Stimulated activated effector memory CD8-positive, alpha-beta T cell treated with anti-CD3 and anti-CD28 coated beads, Interleukin-12 subunit alpha, Interleukin-12 subunit beta, amount 100 ng/mL, for 72 hours (primary cell): ENCODE measurements around the gene PCDHGA5.
A peak's percentile ranks its signal among the peaks of the same experiment; 100 is the strongest.
"Not testable (repeated sequence)": the region's sequence is repeated elsewhere in the genome, so short reads cannot be mapped to it uniquely, and the experiment has no call there.

Experiments used
- ATAC-seq: fragments of 150-1000 bp; cut with Tn5 transposase; 2 replicates; pipeline ENCODE4 v1.10.0; 2021
- DNase-seq, 2 donors: peaks; one replicate each; pipeline ENCODE4 v3.0.0; 2021 to 2022; ENCODE audit warnings: low spot score in 2 of 2
- H3K27ac Mint-ChIP-seq: one replicate; pipeline ENCODE4 v1.8.0; 2022; ENCODE audit warnings: mild to moderate bottlenecking, mixed read lengths
- H3K36me3 Mint-ChIP-seq: one replicate; pipeline ENCODE4 v1.8.0; 2022; ENCODE audit warnings: mild to moderate bottlenecking, mixed read lengths
- H3K4me1 Mint-ChIP-seq: one replicate; pipeline ENCODE4 v1.8.0; 2022; ENCODE audit warnings: mixed read lengths
- H3K4me3 Mint-ChIP-seq: one replicate; pipeline ENCODE4 v1.8.0; 2022; ENCODE audit warnings: mild to moderate bottlenecking, mixed read lengths
- H3K9me3 Mint-ChIP-seq: one replicate; pipeline ENCODE4 v1.8.0; 2022; ENCODE audit warnings: mixed read lengths

PCDHGA5 gene

DNA sequence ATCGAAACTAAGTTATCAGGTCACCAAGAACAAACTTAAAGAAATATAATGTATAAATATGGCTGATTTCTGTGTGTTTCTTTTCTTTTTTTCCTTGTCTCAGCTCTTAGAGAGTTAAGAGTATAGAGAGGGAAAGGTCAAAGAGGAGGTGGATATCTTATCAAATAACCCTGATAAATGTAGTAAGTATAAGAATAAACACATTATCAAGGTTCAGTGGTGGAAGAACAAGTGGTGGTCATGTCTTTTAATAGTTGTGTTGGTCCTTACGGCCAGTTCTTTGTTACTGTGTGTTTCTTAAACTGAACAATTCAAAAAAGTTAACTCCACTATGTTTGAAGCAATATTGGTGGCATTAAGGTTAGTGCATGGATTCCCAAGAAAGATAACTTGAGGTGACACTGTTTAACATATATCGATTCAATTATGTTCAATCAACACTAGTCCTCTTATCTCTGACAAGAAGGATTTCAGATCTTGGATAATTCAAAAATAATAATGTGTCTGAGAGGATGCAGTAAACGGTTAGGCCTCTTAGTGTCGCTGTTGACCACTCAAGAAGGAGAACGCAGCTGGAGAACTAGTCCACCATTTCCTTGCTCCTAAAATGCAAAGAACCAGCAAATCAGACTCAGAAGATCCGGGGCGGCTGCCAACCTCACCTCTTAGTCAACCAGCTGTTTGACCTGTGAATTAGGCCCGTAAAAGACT, 20.6 kb upstream of the PCDHGA5 start, which contains the start of gene PCDHGA3:
PCDHGA3 (plus strand) TSS at position 588 of the 711 bp plus-strand sequence. CDS start 205 bp downstream, outside the sequence.
- Mint-ChIP-seq H3K9me3 (peaks cover 16% of the 10 kb centered on the region), H3K4me1 (no peaks in the 10 kb centered on the region)

DNA sequence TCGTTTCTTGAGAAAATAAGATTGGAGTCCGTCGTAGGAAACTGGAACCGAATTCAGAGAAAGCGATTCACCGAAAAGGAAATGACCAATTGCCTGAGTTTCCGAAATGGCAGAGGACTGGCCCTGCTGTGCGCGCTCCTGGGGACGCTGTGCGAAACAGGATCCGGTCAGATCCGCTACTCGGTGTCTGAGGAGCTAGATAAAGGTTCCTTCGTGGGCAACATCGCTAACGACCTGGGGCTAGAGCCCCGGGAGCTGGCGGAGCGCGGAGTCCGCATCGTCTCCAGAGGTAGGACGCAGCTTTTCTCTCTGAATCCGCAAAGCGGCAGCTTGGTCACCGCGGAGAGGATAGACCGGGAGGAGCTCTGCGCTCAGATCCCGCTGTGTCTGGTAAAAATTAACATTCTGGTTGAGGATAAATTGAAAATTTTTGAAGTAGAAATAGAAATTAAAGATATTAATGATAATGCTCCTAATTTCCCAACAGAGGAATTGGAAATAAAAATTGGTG, 20.0 kb upstream of the PCDHGA5 start:
- Mint-ChIP-seq H3K9me3 (peaks cover 14% of the 10 kb centered on the region), H3K4me1 (no peaks in the 10 kb centered on the region), H3K36me3 (no peaks in the 10 kb centered on the region), H3K4me3 (peak overlapping the region; percentile 29), H3K27ac (no peak overlapping the region)
- no peak for DNase-seq
- ATAC-seq: no peak

More for the DNA sequence above, 20.6 kb upstream of the PCDHGA5 start, which contains the start of gene PCDHGA3:
- peak within 1 kb of the TSS; percentile 29 for H3K4me3 Mint-ChIP-seq
- H3K36me3 Mint-ChIP-seq: no peaks in the 10 kb centered on the region
- H3K27ac Mint-ChIP-seq: no peak within 1 kb of the TSS
- DNase-seq (no peak), ATAC-seq (no peak)

- H3K27ac Mint-ChIP-seq: no peak overlapping the region
- no peak for ATAC-seq
- H3K9me3 Mint-ChIP-seq: peaks cover 13% of the 10 kb centered on the region
- H3K4me1 Mint-ChIP-seq: peaks cover 4% of the 10 kb centered on the region
- no peak overlapping the region for H3K4me3 Mint-ChIP-seq
- no peaks in the 10 kb centered on the region for H3K36me3 Mint-ChIP-seq
- no peak for DNase-seq
Measured at GRCh38 chr5:141345327-141345726, 18.6 kb upstream of the PCDHGA5 start.

- not testable (repeated sequence) for DNase-seq, H3K27ac Mint-ChIP-seq, ATAC-seq, H3K36me3 Mint-ChIP-seq, H3K4me3 Mint-ChIP-seq, H3K4me1 Mint-ChIP-seq
- H3K9me3 Mint-ChIP-seq: peaks cover 12% of the 10 kb centered on the region
Measured at GRCh38 chr5:141346017-141346416, 17.9 kb upstream of the PCDHGA5 start.

DNA sequence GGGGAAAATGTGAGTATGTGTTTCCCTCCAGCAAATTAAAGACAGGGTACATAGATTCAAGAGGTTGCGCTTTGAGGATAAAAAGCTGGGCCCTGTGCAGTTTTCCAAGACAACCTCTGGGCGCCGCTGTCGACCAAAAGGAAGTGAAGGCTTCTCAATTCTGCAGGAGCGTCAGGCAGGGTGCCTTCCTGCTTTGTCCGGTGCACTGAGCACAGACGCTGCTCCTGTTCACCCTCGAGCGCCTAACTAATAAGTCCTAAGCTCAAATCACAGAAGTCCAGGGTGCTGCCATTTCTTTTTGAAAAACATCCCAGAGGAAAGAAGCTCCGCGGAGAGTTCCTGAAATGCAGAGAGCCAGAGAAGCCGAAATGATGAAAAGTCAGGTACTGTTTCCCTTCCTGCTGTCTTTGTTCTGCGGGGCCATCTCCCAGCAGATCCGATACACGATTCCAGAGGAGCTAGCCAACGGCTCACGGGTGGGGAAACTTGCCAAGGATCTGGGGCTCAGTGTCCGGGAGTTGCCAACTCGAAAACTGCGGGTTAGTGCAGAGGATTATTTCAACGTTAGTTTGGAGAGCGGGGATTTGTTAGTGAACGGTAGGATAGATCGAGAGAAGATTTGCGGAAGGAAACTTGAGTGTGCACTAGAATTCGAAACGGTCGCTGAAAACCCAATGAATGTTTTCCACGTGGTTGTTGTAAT, 13.9 kb upstream of the PCDHGA5 start, which contains the start of gene PCDHGB1:
PCDHGB1 (plus strand) TSS at position 183 of the 703 bp plus-strand sequence; CDS start at position 345, 162 bp downstream.
- ATAC-seq (peak; percentile 57), DNase-seq (peak in 1 of 2 donors; percentile 51)
- Mint-ChIP-seq H3K4me3 (peak within 1 kb of the TSS; percentile 54), H3K36me3 (no peaks in the 10 kb centered on the region), H3K9me3 (peaks cover 12% of the 10 kb centered on the region), H3K27ac (no peak within 1 kb of the TSS), H3K4me1 (peaks cover 6% of the 10 kb centered on the region)

DNA sequence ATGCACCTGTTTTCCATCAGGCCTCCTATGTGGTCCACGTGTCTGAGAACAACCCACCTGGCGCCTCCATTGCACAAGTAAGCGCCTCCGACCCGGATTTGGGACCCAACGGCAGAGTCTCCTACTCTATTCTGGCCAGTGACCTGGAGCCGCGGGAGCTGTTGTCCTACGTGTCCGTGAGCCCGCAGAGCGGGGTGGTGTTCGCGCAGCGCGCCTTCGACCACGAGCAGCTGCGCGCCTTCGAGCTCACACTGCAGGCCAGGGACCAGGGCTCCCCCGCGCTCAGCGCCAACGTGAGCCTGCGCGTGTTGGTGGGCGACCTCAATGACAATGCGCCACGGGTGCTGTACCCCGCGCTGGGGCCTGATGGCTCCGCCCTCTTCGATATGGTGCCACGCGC, 12.4 kb upstream of the PCDHGA5 start:
- no peaks in the 10 kb centered on the region for H3K36me3 Mint-ChIP-seq
- peaks cover 8% of the 10 kb centered on the region for H3K9me3 Mint-ChIP-seq
- H3K4me1 Mint-ChIP-seq: peaks cover 6% of the 10 kb centered on the region
- DNase-seq (no peak), ATAC-seq (no peak)
- no peak overlapping the region for H3K27ac Mint-ChIP-seq
- no peak overlapping the region for H3K4me3 Mint-ChIP-seq

- peaks cover 9% of the 10 kb centered on the region for H3K4me1 Mint-ChIP-seq
- no peak for ATAC-seq
- H3K36me3 Mint-ChIP-seq: no peaks in the 10 kb centered on the region
- H3K27ac Mint-ChIP-seq: no peak within 1 kb of the TSS
- peaks cover 6% of the 10 kb centered on the region for H3K9me3 Mint-ChIP-seq
- H3K4me3 Mint-ChIP-seq: peak within 1 kb of the TSS; percentile 39
- peak in 1 of 2 donors; percentile 45 for DNase-seq
Measured at GRCh38 chr5:141354900-141355469, 9.0 kb upstream of the PCDHGA5 start, which contains the start of gene PCDHGA4. TSS of gene PCDHGA4 (plus strand) at chr5:141355021. CDS start at chr5:141355108, 87 bp downstream.

DNA sequence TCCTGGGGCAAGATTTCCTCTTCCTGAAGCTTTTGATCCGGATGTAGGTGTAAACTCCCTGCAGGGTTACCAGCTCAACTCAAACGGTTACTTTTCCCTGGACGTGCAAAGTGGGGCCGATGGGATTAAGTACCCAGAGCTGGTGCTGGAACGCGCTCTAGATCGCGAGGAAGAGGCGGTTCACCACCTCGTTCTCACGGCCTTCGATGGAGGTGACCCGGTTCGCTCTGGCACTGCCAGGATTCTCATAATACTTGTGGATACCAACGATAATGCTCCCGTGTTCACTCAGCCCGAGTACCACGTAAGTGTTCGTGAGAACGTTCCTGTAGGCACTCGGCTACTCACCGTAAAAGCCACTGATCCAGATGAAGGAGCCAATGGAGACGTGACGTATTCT, 8.3 kb upstream of the PCDHGA5 start:
- no peaks in the 10 kb centered on the region for H3K36me3 Mint-ChIP-seq
- no peak for ATAC-seq

GRCh38 chr5:141356133-141356532, 7.8 kb upstream of the PCDHGA5 start:
- ATAC-seq (no peak), DNase-seq (no peak)
- no peaks in the 10 kb centered on the region for H3K36me3 Mint-ChIP-seq
- H3K4me1 Mint-ChIP-seq: peaks cover 6% of the 10 kb centered on the region
- H3K4me3 Mint-ChIP-seq: no peak overlapping the region
- H3K27ac Mint-ChIP-seq: no peak overlapping the region
- H3K9me3 Mint-ChIP-seq: peaks cover 4% of the 10 kb centered on the region

More for the DNA sequence above, 8.3 kb upstream of the PCDHGA5 start:
- DNase-seq: no peak
- peaks cover 6% of the 10 kb centered on the region for H3K4me1 Mint-ChIP-seq
- peaks cover 4% of the 10 kb centered on the region for H3K9me3 Mint-ChIP-seq
- H3K27ac Mint-ChIP-seq: no peak overlapping the region
- H3K4me3 Mint-ChIP-seq: no peak overlapping the region

- no peak for ATAC-seq
- peaks cover 6% of the 10 kb centered on the region for H3K4me1 Mint-ChIP-seq
- no peak overlapping the region for H3K27ac Mint-ChIP-seq
- peaks cover 7% of the 10 kb centered on the region for H3K9me3 Mint-ChIP-seq
- DNase-seq: no peak
- no peak overlapping the region for H3K4me3 Mint-ChIP-seq
- no peaks in the 10 kb centered on the region for H3K36me3 Mint-ChIP-seq
Measured at GRCh38 chr5:141356950-141357349, 7.0 kb upstream of the PCDHGA5 start.

- Mint-ChIP-seq H3K36me3 (no peaks in the 10 kb centered on the region), H3K9me3 (peaks cover 10% of the 10 kb centered on the region), H3K4me1 (peaks cover 6% of the 10 kb centered on the region), H3K4me3 (peak within 1 kb of the TSS; percentile 74), H3K27ac (peak within 1 kb of the TSS; percentile 63)
- ATAC-seq (peak; percentile 28), DNase-seq (no peak)
Measured at GRCh38 chr5:141359790-141360426, 4.1 kb upstream of the PCDHGA5 start, which contains the start of gene PCDHGB2. TSS of gene PCDHGB2 (plus strand) at chr5:141359994. CDS start at chr5:141360136, 142 bp downstream.

DNA sequence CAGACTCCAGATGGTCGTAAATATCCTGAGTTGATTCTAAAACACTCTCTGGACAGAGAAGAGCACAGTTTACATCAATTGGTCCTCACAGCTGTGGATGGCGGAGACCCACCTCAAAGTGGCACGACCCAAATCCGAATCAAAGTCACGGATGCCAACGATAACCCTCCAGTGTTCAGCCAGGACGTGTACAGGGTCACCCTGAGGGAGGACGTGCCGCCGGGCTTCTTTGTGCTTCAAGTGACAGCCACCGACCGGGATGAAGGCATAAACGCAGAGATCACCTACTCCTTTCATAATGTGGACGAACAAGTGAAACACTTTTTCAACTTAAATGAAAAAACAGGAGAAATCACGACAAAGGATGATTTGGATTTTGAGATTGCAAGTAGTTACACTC, 3.3 kb upstream of the PCDHGA5 start:
- ATAC-seq (no peak), DNase-seq (no peak)
- peaks cover 16% of the 10 kb centered on the region for H3K9me3 Mint-ChIP-seq

DNA sequence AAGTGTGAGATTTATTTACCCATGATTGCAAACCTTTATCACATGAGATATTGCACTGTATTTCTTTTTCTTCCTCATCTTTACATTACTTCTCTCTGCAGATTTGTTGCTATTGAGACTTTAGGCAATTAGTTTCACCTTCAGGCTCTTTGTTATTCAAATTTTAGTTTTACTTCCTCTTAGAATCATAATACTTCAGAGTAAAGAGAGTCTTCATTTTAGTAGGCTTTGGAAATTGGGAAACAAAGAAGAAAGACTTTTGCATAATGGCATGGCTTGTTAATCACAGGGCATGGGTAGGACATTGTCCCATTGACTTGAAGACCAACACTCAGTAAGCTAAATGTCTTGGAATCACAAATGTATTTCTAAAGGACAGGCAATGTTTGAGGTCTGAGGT, 1.2 kb upstream of the PCDHGA5 start:
- DNase-seq: no peak
- Mint-ChIP-seq H3K36me3 (no peaks in the 10 kb centered on the region), H3K4me3 (no peak overlapping the region), H3K4me1 (peaks cover 6% of the 10 kb centered on the region), H3K27ac (no peak overlapping the region), H3K9me3 (peaks cover 17% of the 10 kb centered on the region)
- no peak for ATAC-seq

More for the DNA sequence above, 3.3 kb upstream of the PCDHGA5 start:
- Mint-ChIP-seq H3K27ac (no peak overlapping the region), H3K4me3 (no peak overlapping the region), H3K36me3 (no peaks in the 10 kb centered on the region), H3K4me1 (peaks cover 6% of the 10 kb centered on the region)

GRCh38 chr5:141366016-141366896, 2.3 kb downstream of the PCDHGA5 start:
- Mint-ChIP-seq H3K4me3 (no peak overlapping the region), H3K36me3 (no peaks in the 10 kb centered on the region), H3K4me1 (peaks cover 6% of the 10 kb centered on the region), H3K9me3 (peaks cover 17% of the 10 kb centered on the region), H3K27ac (no peak overlapping the region)
- DNase-seq (no peak), ATAC-seq (no peak)
